ENCODE results near the gene PRR33. TPM values are rescaled to one million over a fixed set of nuclear protein-coding genes. Genes with fewer than 3 reads are reported as not detected.

Gene PRR33
- total RNA-seq, 1 donor from 2014 or later = not detected

- intact Hi-C loops (cut with micrococcal nuclease) = loop anchor here (2.0 to 10.0 kb wide), 2 partner anchors 85 to 311 kb away; partner anchors contain the start of gene IFITM10
Observed at GRCh38 chr11:1839204-1839923, 52.3 kb downstream of the PRR33 start.

- intact Hi-C loops (cut with micrococcal nuclease) = loop anchor here (2.0 to 10.0 kb wide), 2 partner anchors 84 to 312 kb away; partner anchors contain the start of gene IFITM10
Observed at GRCh38 chr11:1838426-1839144, 53.1 kb downstream of the PRR33 start, which contains the start of gene TNNI2. Gene TNNI2 (plus strand): TSS chr11:1838981. CDS start chr11:1839697, 716 bp downstream.

Other genes with a start within 250 kb of the PRR33 start
- not detected in 2 replicates for gene KRTAP5-6, start 194.7 kb downstream of the PRR33 start, total RNA-seq
- 0.66 and 0.68 TPM in 2 replicates for gene IFITM10, start 141.3 kb downstream of the PRR33 start, total RNA-seq
- 118 and 121 TPM in 2 replicates for gene CTSD, start 128.0 kb downstream of the PRR33 start, total RNA-seq
- gene SYT8, start 56.9 kb downstream of the PRR33 start, total RNA-seq = not detected in 2 replicates
- 0.70 and 0.75 TPM in 2 replicates for gene TNNI2, start 52.9 kb downstream of the PRR33 start, total RNA-seq
- gene LSP1, start 38.8 kb downstream of the PRR33 start, total RNA-seq = 600 and 607 TPM in 2 replicates
- gene TNNT3, start 27.8 kb upstream of the PRR33 start, total RNA-seq = 4.9 and 7.3 TPM in 2 replicates
- gene MRPL23, start 55.4 kb upstream of the PRR33 start, total RNA-seq = 71.6 and 73.8 TPM in 2 replicates
- not detected in 2 replicates for gene H19, start 105.9 kb upstream of the PRR33 start, total RNA-seq
- gene IGF2, start 247.5 kb upstream of the PRR33 start, total RNA-seq = not detected in 2 replicates